Stimulated activated CD8-positive, alpha-beta memory T cell treated with anti-CD3 and anti-CD28 coated beads, Interleukin-12 subunit alpha, Interleukin-12 subunit beta, amount 100 ng/mL, for 4 hours (primary cell): ENCODE results near the gene CCR5AS.
A peak's percentile ranks its signal among the peaks of the same experiment; 100 is the strongest.
"Not testable (repeated sequence)": the region's sequence is repeated elsewhere in the genome, so short reads cannot be mapped to it uniquely, and the experiment has no call there.

Experiments used
- DNase-seq: peaks from one replicate; pipeline ENCODE4 v3.0.0-alpha.2; 2020; ENCODE audit warnings: low read depth

CCR5AS gene

GRCh38 chr3:46406788-46407611 is at the start of gene CCR5AS, which contains the start of gene CCRL2:
Gene CCR5AS, minus strand, starts transcription at chr3:46407066.
Gene CCRL2, plus strand, starts transcription at chr3:46407259. Its CDS starts 821 bp downstream, at chr3:46408080.
- DNase-seq, result peak; percentile 17

- no peak for DNase-seq
Measured at GRCh38 chr3:46456118-46456517, 49.3 kb upstream of the CCR5AS start.

GRCh38 chr3:46455231-46456115 is 48.6 kb upstream of the CCR5AS start:
- no peak for DNase-seq

GRCh38 chr3:46454606-46455005 is 47.7 kb upstream of the CCR5AS start:
- no peak for DNase-seq

- no peak for DNase-seq
Measured at GRCh38 chr3:46454209-46454595, 47.3 kb upstream of the CCR5AS start.

- DNase-seq, result no peak
Measured at GRCh38 chr3:46453526-46454208, 46.8 kb upstream of the CCR5AS start.

- no peak for DNase-seq
Measured at GRCh38 chr3:46449755-46450552, 43.1 kb upstream of the CCR5AS start.

GRCh38 chr3:46448721-46449120 is 41.9 kb upstream of the CCR5AS start:
- DNase-seq, result no peak

GRCh38 chr3:46447228-46447985 is 40.5 kb upstream of the CCR5AS start:
- DNase-seq, result no peak

- DNase-seq, result no peak
Measured at GRCh38 chr3:46442576-46443530, 36.0 kb upstream of the CCR5AS start.

- DNase-seq, result no peak
Measured at GRCh38 chr3:46440531-46441294, 33.8 kb upstream of the CCR5AS start.

GRCh38 chr3:46438831-46439230 is 32.0 kb upstream of the CCR5AS start:
- DNase-seq, result no peak

- no peak for DNase-seq
Measured at GRCh38 chr3:46435081-46435726, 28.3 kb upstream of the CCR5AS start.

GRCh38 chr3:46433841-46434240 is 27.0 kb upstream of the CCR5AS start:
- DNase-seq, result no peak

- not testable (repeated sequence) for DNase-seq
Measured at GRCh38 chr3:46433118-46433517, 26.3 kb upstream of the CCR5AS start.

- not testable (repeated sequence) for DNase-seq
Measured at GRCh38 chr3:46431905-46432304, 25.0 kb upstream of the CCR5AS start.

- DNase-seq, result not testable (repeated sequence)
Measured at GRCh38 chr3:46430879-46431278, 24.0 kb upstream of the CCR5AS start.

GRCh38 chr3:46429671-46430070 is 22.8 kb upstream of the CCR5AS start:
- no peak for DNase-seq
